DND-41 (cell line): ENCODE data around the gene SRCAP.

Experiments used
- ATAC-seq: fragments of 200-7000 bp; cut with Tn5 transposase; 3 replicates; pipeline ENCODE4 v1.9.1; 2021; ENCODE audit warnings: low read depth; ENCODE audit not compliant: insufficient read depth
- DNase-seq: peaks from one replicate; pipeline ENCODE4 v3.0.0-alpha.2; 2020
- H2AFZ ChIP-seq: 2 replicates; pipeline ENCODE4 v1.6.0; 2012; ENCODE audit warnings: low read depth, low read length
- H3K27ac ChIP-seq: 2 replicates; pipeline ENCODE4 v1.5.1; 2012; ENCODE audit warnings: low read length, inconsistent platforms
- H3K27me3 ChIP-seq: fragments of 200-600 bp; sonication (generic); 2 replicates; pipeline ENCODE4 v1.6.0; 2012; ENCODE audit warnings: low read length, mild to moderate bottlenecking, inconsistent platforms; ENCODE audit not compliant: insufficient read depth, poor library complexity
- H3K36me3 ChIP-seq: 2 replicates; pipeline ENCODE4 v1.5.1; 2012; ENCODE audit warnings: low read length, inconsistent platforms; ENCODE audit not compliant: insufficient read depth
- H3K4me1 ChIP-seq: 2 replicates; pipeline ENCODE4 v1.5.1; 2012; ENCODE audit warnings: mild to moderate bottlenecking, low read length; ENCODE audit not compliant: insufficient read depth
- H3K4me2 ChIP-seq: 2 replicates; pipeline ENCODE4 v1.6.0; 2012; ENCODE audit warnings: mild to moderate bottlenecking, moderate library complexity, low read length, inconsistent platforms; ENCODE audit not compliant: insufficient read depth
- H3K4me3 ChIP-seq, 2 experiments: fragments of 200-600 bp in 1 of 2; shearing (Covaris generic) in 1 of 2; 2 replicates each; pipeline ENCODE4 v1.5.1; 2012 to 2016; ENCODE audit warnings: inconsistent platforms in 2 of 2, low read length in 2 of 2, mild to moderate bottlenecking in 2 of 2, low read depth in 1 of 2, moderate library complexity in 1 of 2
- H3K79me2 ChIP-seq: 2 replicates; pipeline ENCODE4 v1.6.0; 2012; ENCODE audit warnings: low read length, inconsistent platforms; ENCODE audit not compliant: insufficient read depth
- H3K9ac ChIP-seq: 2 replicates; pipeline ENCODE4 v1.6.0; 2012; ENCODE audit warnings: low read depth, mild to moderate bottlenecking, inconsistent platforms, low read length, moderate library complexity
- H3K9me3 ChIP-seq: 2 replicates; pipeline ENCODE4 v1.5.1; 2012; ENCODE audit warnings: low read length, moderate library complexity, mild to moderate bottlenecking, inconsistent platforms; ENCODE audit not compliant: insufficient read depth, severe bottlenecking
- H4K20me1 ChIP-seq: 2 replicates; pipeline ENCODE4 v1.6.0; 2012; ENCODE audit warnings: low read length; ENCODE audit not compliant: insufficient read depth
- CTCF ChIP-seq: IDR thresholded peaks from 2 replicates; pipeline ENCODE4 v1.5.1; 2012; ENCODE audit warnings: borderline replicate concordance, low read length, moderate library complexity, mild to moderate bottlenecking; ENCODE audit not compliant: poor library complexity, severe bottlenecking; ENCODE audit errors: extremely low read depth
- EZH2 ChIP-seq: IDR thresholded peaks from 3 replicates; pipeline ENCODE4 v1.6.1; 2012; ENCODE audit warnings: borderline replicate concordance, low read depth, mild to moderate bottlenecking, moderate library complexity, low read length, inconsistent platforms; ENCODE audit not compliant: severe bottlenecking

SRCAP gene

GRCh38 chr16:30761928-30762902, 63.2 kb downstream of the SRCAP start, which contains the start of the genes CFAP119 and RNF40:
Gene CFAP119 (minus strand): TSS chr16:30762062. CDS start chr16:30761748, 314 bp downstream.
Gene RNF40 (plus strand): TSS chr16:30762322. CDS start chr16:30762546, 224 bp downstream.
- peak within 1 kb of the TSS; percentile 96 for H3K4me2 ChIP-seq
- no peaks in the 10 kb centered on the region for H3K9me3 ChIP-seq
- ATAC-seq (peak; percentile 93), DNase-seq (peak; percentile 94)
- peaks cover 34% of the 10 kb centered on the region for H3K79me2 ChIP-seq
- H3K9ac ChIP-seq, result peak within 1 kb of the TSS; percentile 63
- peaks cover 39% of the 10 kb centered on the region for H3K4me1 ChIP-seq
- TF ChIP-seq CTCF (no peak), EZH2 (no peak)
- H4K20me1 ChIP-seq, result peaks cover 16% of the 10 kb centered on the region; the same call in 1 of the 2 replicates
- H3K36me3 ChIP-seq, result peaks cover 59% of the 10 kb centered on the region
- H3K27me3 ChIP-seq, result no peaks in the 10 kb centered on the region
- peak within 1 kb of the TSS; percentile 75 for H3K27ac ChIP-seq
- H2AFZ ChIP-seq, result peak within 1 kb of the TSS; percentile 94
- peak within 1 kb of the TSS; percentile 35 to 91 for H3K4me3 ChIP-seq

- Histone ChIP-seq H3K79me2 (peaks cover 34% of the 10 kb centered on the region), H2AFZ (no peak overlapping the region), H3K27ac (peak overlapping the region; percentile 75), H3K36me3 (peaks cover 61% of the 10 kb centered on the region), H3K9ac (peak overlapping the region; percentile 63), H4K20me1 (peaks cover 16% of the 10 kb centered on the region; the same call in 1 of the 2 replicates), H3K4me2 (peak overlapping the region; percentile 96), H3K4me3 (peak overlapping the region; percentile 35 to 91; a peak in 3 of 4 replicates), H3K4me1 (peaks cover 39% of the 10 kb centered on the region), H3K9me3 (no peaks in the 10 kb centered on the region), H3K27me3 (no peaks in the 10 kb centered on the region)
- no peak for ATAC-seq
- no peak for DNase-seq
- TF ChIP-seq CTCF (no peak), EZH2 (no peak)
These were observed 64.2 kb downstream of the SRCAP start for GRCh38 chr16:30762991-30763725.

- Histone ChIP-seq H3K9me3 (no peaks in the 10 kb centered on the region), H3K27ac (no peak overlapping the region), H3K36me3 (peaks cover 67% of the 10 kb centered on the region), H4K20me1 (peaks cover 16% of the 10 kb centered on the region; the same call in 1 of the 2 replicates), H3K9ac (no peak overlapping the region), H3K27me3 (no peaks in the 10 kb centered on the region), H3K4me3 (no peak overlapping the region), H2AFZ (no peak overlapping the region), H3K4me2 (peak overlapping the region; percentile 96; the same call in 1 of the 2 replicates), H3K4me1 (peaks cover 39% of the 10 kb centered on the region), H3K79me2 (peaks cover 34% of the 10 kb centered on the region)
- no peak for TF ChIP-seq EZH2
- TF ChIP-seq CTCF, result no peak
- ATAC-seq (no peak), DNase-seq (no peak)
These were observed 65.1 kb downstream of the SRCAP start for GRCh38 chr16:30764086-30764485.
